ENCODE measurements around the gene CHST13.

The CHST13 gene

GRCh38 chr3:126542340-126543241 is 18.6 kb downstream of the CHST13 start:
- DNase-seq, result no peak

GRCh38 chr3:126543457-126544061 is 19.6 kb downstream of the CHST13 start:
- DNase-seq, result no peak

- DNase-seq, result no peak
Measured at GRCh38 chr3:126544596-126545281, 20.8 kb downstream of the CHST13 start.

GRCh38 chr3:126545544-126545943 is 21.6 kb downstream of the CHST13 start:
- DNase-seq, result no peak

GRCh38 chr3:126546013-126546412 is 22.1 kb downstream of the CHST13 start:
- DNase-seq, result no peak

- DNase-seq, result no peak
Measured at GRCh38 chr3:126546549-126547239, 22.7 kb downstream of the CHST13 start.

- no peak for DNase-seq
Measured at GRCh38 chr3:126547721-126548120, 23.8 kb downstream of the CHST13 start.

- no peak for DNase-seq
Measured at GRCh38 chr3:126548556-126549466, 24.9 kb downstream of the CHST13 start.

- DNase-seq, result no peak
Measured at GRCh38 chr3:126549861-126550487, 26.0 kb downstream of the CHST13 start.

GRCh38 chr3:126550488-126551051 is 26.6 kb downstream of the CHST13 start:
- no peak for DNase-seq

- no peak for DNase-seq
Measured at GRCh38 chr3:126551121-126551838, 27.3 kb downstream of the CHST13 start.

- no peak for DNase-seq
Measured at GRCh38 chr3:126551839-126552687, 28.1 kb downstream of the CHST13 start.

- DNase-seq, result no peak
Measured at GRCh38 chr3:126552688-126553283, 28.8 kb downstream of the CHST13 start.

- no peak for DNase-seq
Measured at GRCh38 chr3:126553284-126554084, 29.5 kb downstream of the CHST13 start.

GRCh38 chr3:126554560-126555525 is 30.9 kb downstream of the CHST13 start:
- no peak for DNase-seq

GRCh38 chr3:126555795-126556636 is 32.1 kb downstream of the CHST13 start:
- no peak for DNase-seq

Measured in fibroblast of skin of abdomen (primary cell).